ENCODE measurements around the gene SYS1.

GRCh38 chr20:45338121-45339030 is 24.6 kb upstream of the SYS1 start:
- TF ChIP-seq POLR2A (IDR thresholded peaks at IDR 0.05) = no peak
- no peak for TF ChIP-seq CTCF (IDR thresholded peaks at IDR 0.05)
